GM18517 (cell line): Measurements from ENCODE around the gene PRKCE.

Experiments used
- ATAC-seq: cut with Tn5 transposase; IDR thresholded peaks from one replicate; pipeline ENCODE4 v1.9.1; 2021; ENCODE audit warnings: mild to moderate bottlenecking, moderate library complexity; ENCODE audit not compliant: unreplicated experiment

PRKCE gene

DNA sequence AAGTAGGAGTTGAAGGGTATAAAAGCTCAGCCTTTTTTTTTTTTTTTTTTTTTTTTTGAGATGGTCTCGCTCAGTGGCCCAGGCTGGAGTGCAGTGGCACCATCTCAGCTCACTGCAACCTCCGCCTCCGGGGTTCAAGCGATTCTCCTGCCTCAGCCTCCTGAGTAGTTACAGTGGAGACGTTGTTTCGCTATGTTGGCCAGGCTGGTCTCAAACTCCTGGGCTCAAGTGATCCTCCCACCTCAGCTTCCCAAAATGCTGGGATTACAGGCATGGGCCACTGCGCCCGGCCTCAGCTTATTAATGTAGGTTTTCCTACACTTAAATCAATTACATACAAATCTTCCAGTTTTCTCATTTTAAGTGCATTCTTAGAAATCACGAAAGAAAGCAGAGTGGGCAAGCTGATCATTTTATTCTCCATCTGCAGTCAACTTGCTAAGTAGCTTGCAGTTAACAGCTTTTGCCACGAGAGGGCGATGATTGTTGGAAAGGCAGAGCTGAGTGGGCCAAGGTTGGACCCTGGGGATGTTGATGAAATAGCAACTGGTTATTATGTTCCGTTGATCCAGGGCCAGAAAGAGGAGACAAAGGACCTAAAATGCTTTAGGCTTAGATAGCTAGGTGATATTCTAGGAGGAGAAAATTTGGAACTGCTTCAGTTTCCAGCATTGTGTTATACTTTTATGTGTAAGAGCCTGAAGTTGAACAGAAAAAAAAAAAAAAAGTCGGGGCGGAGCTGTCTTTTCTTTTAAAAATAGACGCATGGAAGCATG is 411.4 kb downstream of the PRKCE start:
- ATAC-seq = no peak

- no peak for ATAC-seq
Observed at GRCh38 chr2:46064396-46064795, 412.9 kb downstream of the PRKCE start.

DNA sequence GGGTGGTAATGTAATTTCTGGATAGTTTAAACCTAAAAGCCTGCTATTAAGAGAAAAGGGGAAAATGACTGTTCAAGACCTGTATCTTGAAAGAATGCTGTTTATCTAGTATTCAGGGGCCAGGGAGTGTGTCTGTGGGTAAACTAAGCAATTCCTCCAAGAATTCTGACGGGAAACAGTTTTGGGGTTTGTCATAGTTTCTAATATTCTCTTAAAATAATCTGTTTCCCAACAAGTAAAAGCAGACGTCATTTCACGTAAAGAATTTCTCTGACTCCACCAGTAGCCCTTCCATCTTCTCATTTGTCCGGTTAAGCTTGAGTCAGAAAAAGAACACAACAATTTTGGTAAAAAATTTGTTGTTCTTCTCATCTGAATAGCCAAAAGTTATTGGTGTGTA is 413.7 kb downstream of the PRKCE start:
- no peak for ATAC-seq

- ATAC-seq = no peak
Observed at GRCh38 chr2:46066116-46066515, 414.6 kb downstream of the PRKCE start.

- no peak for ATAC-seq
Observed at GRCh38 chr2:46066601-46067000, 415.1 kb downstream of the PRKCE start.

DNA sequence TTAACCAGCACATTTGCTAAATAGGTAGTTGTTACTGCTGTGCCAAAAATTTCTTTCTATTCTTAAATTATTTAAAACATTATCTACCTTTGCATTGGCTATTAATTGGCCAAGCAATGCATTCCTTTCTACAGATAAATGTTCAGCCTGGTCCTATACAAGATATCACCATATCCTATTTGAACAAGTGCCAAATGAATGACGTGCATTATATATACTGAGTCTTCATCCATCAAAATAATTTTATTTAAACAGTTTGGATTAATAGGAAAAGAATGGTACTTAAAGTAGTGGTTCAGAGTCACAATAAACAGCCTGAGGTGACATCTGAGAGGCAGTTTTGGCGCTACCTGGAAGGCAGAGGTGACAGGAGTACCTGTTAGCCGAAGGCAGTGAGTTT is 415.6 kb downstream of the PRKCE start:
- ATAC-seq = no peak

DNA sequence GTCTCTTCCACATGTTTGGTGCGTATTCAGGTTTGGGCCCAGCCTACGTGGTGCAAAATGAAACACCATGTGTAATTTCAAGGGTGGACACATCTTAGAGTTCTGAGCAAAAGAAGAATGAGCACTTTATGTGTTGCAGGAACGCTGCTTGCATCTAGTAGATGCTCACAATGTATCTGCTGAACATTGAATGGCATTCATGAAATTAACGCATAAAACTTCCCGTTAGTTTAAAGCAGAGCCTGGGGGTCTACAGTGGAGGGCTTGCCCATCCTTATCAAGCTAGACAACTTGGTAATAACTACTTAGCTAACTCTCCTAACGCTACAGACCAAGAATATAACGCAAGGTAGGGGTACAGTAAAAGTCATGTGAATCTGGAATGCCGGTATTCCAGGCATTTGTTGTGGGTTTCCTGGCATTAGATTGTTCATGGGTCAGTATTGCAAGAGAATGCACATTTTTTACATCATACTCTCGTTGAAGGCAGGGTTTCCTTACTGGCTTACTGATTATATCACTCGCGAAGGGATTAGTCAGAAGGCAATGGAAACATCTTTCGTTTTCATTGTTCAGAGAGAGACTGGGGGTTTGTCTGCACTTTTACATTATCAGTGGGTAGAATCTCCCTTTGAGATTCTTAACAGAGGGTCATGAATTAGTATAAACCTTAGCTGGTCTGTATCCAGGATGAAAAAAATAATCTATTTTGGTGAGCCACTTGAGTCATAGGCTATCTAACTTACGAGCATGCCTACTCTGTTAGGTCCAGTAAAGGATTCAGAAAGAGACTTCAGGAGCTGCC is 416.2 kb downstream of the PRKCE start:
- no peak for ATAC-seq

GRCh38 chr2:46068636-46069035 is 417.2 kb downstream of the PRKCE start:
- no peak for ATAC-seq

GRCh38 chr2:46071074-46071473 is 419.6 kb downstream of the PRKCE start:
- no peak for ATAC-seq

GRCh38 chr2:46072101-46072820 is 420.8 kb downstream of the PRKCE start:
- no peak for ATAC-seq

DNA sequence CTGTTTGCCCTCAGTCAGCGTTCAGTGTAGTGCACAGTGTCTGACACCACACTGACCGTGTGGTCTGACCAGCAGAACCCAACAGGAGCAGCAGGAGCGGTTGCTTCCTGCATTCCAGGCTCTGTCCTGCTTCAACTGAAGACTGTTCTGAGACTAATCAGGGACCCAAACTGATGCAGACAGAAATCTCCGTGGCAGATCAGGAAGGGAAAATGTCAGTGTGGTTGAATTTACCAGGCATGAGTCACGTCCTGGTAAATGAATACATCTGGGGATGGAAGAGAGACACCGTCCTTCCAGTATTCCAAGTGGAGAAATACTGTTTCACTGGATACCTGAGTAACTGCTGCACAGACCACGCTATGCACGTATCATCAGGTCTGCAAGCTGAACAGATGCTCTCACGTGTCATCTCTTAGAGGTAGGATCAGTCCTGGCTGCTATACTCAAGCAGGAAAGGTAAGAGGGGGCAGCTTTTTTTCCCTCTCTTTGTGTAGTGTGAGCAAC is 422.1 kb downstream of the PRKCE start:
- no peak for ATAC-seq

GRCh38 chr2:46074501-46074900 is 423.0 kb downstream of the PRKCE start:
- no peak for ATAC-seq

DNA sequence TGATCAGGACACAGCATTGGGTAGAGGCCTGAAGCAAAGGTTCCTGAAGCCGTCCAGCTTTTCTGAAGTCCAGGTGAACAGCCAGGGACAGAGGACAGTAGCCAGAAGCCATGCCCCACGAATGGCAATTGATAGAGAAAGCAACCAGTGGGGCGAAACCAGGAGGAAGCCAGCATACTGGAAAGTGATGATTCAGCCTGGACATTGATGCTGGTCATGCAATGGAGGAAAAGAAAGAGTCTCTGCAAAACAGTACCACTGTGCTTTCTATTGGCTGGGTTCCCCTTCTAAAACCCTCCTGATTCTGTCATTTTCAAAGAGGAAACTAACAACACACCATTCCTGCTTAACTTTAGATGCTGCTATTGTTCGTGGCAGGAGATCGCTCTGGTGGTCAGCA is 424.4 kb downstream of the PRKCE start:
- no peak for ATAC-seq

DNA sequence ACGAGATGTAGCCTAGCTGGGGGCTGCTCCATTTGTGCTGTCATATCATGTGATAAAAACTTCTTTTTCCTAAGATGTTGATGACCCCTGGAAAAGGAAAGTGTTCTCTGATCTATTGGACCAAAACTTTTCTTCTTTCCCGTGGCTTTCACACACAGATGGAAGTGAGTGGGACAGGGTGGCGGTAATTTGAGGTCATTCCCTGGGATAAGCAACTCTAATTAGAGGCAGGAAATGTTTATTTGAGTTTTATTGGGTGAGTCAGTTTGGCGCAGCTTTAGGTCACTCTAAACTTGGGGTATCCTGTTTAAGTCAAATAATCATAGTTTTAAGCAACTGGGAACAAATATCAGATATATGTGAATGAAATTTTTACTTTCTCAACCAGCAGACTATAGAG is 424.8 kb downstream of the PRKCE start:
- no peak for ATAC-seq

GRCh38 chr2:46076875-46077274 is 425.4 kb downstream of the PRKCE start:
- ATAC-seq = no peak

- ATAC-seq = no peak
Observed at GRCh38 chr2:46077522-46078107, 426.1 kb downstream of the PRKCE start.

DNA sequence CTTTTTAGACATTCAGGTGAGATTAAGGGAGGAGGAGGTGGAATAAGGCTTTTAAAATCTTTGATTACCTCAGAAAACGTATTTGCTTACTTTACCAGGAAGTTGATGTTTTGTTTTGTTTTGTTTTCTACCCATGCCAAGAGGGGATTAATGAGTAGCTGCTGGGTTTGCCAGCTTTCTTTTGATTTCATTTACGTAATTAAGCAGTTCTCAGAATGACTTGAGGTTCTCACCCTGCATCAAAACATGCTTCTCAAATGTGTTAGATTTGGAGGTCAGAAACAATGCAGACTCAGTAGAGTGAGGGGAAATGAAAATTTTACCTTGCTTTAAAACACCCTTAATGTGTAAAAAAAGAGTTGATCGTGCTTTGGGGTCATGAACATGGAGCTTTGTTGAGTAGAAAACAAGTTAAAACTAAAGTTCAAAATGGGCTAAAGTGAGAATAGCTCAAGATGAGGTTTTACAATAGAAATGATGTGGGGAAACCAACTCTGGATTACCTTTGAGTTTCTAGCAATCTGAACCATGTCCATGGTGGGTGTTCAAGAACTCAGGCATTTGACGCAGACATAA is 428.6 kb downstream of the PRKCE start:
- ATAC-seq = no peak

DNA sequence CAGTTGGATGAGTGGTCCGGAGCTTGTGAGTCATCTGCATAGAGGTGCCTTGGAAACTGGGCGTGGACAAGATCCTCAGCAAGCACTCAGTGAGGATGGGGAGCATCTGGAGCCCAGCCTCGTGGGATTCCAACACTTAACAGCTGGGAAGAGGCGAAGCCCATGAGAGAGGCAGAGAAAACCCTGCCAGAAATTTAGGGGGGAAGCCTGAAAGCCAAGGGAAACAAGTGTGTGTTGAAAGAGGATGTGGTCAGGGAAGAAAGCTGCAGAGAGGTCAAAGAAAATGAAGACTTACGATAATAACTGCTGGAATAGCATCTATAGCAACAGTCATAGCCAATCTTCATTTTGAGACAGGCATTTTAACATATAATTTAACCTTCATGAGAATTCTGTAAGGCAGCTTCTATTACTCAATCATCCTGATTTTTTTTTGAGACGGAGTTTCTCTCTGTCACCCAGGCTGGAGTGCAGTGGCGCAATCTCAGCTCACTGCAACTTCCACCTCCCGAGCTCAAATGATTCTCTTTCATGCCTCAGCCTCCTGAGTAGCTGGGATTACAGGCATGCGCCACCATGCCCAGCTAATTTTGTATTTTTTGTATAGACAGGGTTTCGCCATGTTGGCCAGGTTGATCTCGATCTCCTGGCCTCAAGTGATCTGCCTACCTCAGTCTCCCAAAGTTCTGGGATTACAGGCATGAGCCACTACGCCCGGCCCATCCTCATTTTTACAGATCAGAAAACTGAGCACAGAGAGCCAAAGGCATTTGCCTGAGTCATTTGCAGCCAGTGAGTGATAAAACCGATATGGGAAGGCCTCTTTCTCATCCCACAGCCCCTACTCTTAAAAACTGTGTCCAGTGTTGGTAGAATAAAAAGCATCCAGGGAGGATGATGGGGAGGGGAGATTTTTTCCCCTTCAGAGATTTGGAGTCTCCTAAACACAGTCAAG is 431.3 kb downstream of the PRKCE start:
- no peak for ATAC-seq

- no peak for ATAC-seq
Observed at GRCh38 chr2:46086578-46087070, 435.1 kb downstream of the PRKCE start.
